PFSK-1 (cell line): ENCODE data around the gene PTPRA.

Experiments used
- TAF1 ChIP-seq: IDR thresholded peaks from 2 replicates; pipeline ENCODE4 v1.6.1; 2012; ENCODE audit warnings: low read length, control low read depth, borderline replicate concordance; ENCODE audit not compliant: insufficient read depth
- TF ChIP-seq, protein P1 (sequence below), 2 experiments: IDR thresholded peaks; 2 replicates each; pipeline versions ENCODE4 v1.6.1 to v1.8.0; 2011 to 2012; ENCODE audit warnings: low read depth in 2 of 2, low read length in 2 of 2, control low read depth in 1 of 2, inconsistent platforms in 1 of 2, mild to moderate bottlenecking in 1 of 2, moderate library complexity in 1 of 2; ENCODE audit not compliant: insufficient read depth in 1 of 2

- no peak for TF ChIP-seq TAF1
- TF ChIP-seq, protein P1, sequence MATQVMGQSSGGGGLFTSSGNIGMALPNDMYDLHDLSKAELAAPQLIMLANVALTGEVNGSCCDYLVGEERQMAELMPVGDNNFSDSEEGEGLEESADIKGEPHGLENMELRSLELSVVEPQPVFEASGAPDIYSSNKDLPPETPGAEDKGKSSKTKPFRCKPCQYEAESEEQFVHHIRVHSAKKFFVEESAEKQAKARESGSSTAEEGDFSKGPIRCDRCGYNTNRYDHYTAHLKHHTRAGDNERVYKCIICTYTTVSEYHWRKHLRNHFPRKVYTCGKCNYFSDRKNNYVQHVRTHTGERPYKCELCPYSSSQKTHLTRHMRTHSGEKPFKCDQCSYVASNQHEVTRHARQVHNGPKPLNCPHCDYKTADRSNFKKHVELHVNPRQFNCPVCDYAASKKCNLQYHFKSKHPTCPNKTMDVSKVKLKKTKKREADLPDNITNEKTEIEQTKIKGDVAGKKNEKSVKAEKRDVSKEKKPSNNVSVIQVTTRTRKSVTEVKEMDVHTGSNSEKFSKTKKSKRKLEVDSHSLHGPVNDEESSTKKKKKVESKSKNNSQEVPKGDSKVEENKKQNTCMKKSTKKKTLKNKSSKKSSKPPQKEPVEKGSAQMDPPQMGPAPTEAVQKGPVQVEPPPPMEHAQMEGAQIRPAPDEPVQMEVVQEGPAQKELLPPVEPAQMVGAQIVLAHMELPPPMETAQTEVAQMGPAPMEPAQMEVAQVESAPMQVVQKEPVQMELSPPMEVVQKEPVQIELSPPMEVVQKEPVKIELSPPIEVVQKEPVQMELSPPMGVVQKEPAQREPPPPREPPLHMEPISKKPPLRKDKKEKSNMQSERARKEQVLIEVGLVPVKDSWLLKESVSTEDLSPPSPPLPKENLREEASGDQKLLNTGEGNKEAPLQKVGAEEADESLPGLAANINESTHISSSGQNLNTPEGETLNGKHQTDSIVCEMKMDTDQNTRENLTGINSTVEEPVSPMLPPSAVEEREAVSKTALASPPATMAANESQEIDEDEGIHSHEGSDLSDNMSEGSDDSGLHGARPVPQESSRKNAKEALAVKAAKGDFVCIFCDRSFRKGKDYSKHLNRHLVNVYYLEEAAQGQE (IDR thresholded peaks at IDR 0.05; ENCODE audit: insufficient read depth in 1 of 2, low read depth in 2 of 2, low read length in 2 of 2), result no peak
Observed at GRCh38 chr20:3082306-3082951, 209.1 kb downstream of the PTPRA start.
